Measurements from ENCODE around the gene NDUFB11. TPM values are rescaled to one million over a fixed set of nuclear protein-coding genes. Genes with fewer than 3 reads are reported as not detected.

The NDUFB11 gene
- total RNA-seq, result 32.1 and 48.4 TPM in 2 replicates

DNA sequence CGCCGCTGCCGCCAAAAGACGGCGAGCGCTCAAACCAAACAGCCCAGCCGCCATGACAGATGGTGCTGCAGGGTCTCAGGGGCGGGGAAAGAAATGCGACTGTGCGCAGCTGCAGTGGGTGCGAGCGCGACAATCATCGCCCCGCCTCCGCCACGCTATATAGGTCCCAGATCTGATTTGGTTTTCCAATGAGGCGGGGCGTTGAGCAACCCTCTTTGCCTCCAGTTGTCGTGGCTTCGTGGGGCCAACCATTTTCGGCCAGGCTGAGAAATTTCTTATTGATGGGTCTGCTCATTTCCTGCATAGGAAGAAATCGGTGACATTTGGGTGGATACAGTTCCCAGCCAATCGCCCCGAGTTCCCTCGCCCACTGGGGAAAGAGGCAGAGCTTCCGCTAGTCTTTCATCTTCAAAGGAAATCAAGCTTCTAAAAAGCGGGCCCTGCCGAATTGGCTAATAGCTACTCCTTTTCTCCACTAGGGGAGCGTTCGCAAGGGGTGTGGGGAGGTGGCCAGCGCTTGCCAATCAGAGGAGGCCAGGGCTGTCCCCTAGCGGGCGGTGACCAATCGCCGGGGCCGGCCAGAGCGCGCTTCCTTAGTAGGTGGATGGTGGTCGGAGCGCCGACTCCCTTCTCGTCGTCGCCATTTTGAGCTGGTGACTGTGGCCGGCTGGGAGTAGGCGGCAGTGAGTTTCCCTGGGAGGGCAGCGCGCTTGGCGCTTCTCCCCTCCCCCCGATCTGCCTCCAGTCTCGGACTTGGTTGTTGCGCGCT, at the start of gene NDUFB11, which contains the start of gene RBM10:
Gene NDUFB11 (minus strand): TSS at position 77 of the 769 bp plus-strand sequence. CDS start 23 bp downstream, at position 54.
Gene RBM10 (plus strand): TSS at position 596 of the 769 bp plus-strand sequence. CDS start 2,261 bp downstream, outside the sequence.
- Histone ChIP-seq H3K36me3 (ENCODE audit: control insufficient read depth, insufficient read depth, low read length) (peaks cover 1% of the 10 kb centered on the region), H3K27me3 (ENCODE audit: control insufficient read depth, insufficient read depth, low read length) (no peaks in the 10 kb centered on the region), H3K4me3 (ENCODE audit: low read depth, low read length) (peak within 1 kb of the TSS; percentile 76)
- no peak for FAIRE-seq
- peak; percentile 82 for DNase-seq (ENCODE audit: low read depth)
- TF ChIP-seq, protein P1, sequence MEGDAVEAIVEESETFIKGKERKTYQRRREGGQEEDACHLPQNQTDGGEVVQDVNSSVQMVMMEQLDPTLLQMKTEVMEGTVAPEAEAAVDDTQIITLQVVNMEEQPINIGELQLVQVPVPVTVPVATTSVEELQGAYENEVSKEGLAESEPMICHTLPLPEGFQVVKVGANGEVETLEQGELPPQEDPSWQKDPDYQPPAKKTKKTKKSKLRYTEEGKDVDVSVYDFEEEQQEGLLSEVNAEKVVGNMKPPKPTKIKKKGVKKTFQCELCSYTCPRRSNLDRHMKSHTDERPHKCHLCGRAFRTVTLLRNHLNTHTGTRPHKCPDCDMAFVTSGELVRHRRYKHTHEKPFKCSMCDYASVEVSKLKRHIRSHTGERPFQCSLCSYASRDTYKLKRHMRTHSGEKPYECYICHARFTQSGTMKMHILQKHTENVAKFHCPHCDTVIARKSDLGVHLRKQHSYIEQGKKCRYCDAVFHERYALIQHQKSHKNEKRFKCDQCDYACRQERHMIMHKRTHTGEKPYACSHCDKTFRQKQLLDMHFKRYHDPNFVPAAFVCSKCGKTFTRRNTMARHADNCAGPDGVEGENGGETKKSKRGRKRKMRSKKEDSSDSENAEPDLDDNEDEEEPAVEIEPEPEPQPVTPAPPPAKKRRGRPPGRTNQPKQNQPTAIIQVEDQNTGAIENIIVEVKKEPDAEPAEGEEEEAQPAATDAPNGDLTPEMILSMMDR (IDR thresholded peaks at IDR 0.05; ENCODE audit: insufficient read depth, low read length, severe bottlenecking), result peak; percentile 67

GRCh38 chrX:47193475-47194193, 49.1 kb upstream of the NDUFB11 start, which contains the start of gene UBA1:
UBA1 (plus strand) TSS chrX:47193829; CDS start chrX:47198803, 4,974 bp downstream.
- Histone ChIP-seq H3K27me3 (ENCODE audit: control insufficient read depth, insufficient read depth, low read length) (no peaks in the 10 kb centered on the region), H3K36me3 (ENCODE audit: control insufficient read depth, insufficient read depth, low read length) (peaks cover 5% of the 10 kb centered on the region), H3K4me3 (ENCODE audit: low read depth, low read length) (peak within 1 kb of the TSS; percentile 79)
- DNase-seq (ENCODE audit: low read depth) (peak; percentile 88), FAIRE-seq (peak; percentile 72)
- TF ChIP-seq, protein P1 (IDR thresholded peaks at IDR 0.05; ENCODE audit: insufficient read depth, low read length, severe bottlenecking), result peak; percentile 45

- Histone ChIP-seq H3K27me3 (ENCODE audit: control insufficient read depth, insufficient read depth, low read length) (no peaks in the 10 kb centered on the region), H3K36me3 (ENCODE audit: control insufficient read depth, insufficient read depth, low read length) (peaks cover 2% of the 10 kb centered on the region), H3K4me3 (ENCODE audit: low read depth, low read length) (peak overlapping the region; percentile 55)
- TF ChIP-seq, protein P1 (IDR thresholded peaks at IDR 0.05; ENCODE audit: insufficient read depth, low read length, severe bottlenecking), result no peak
- DNase-seq (ENCODE audit: low read depth) (no peak), FAIRE-seq (no peak)
Observed at GRCh38 chrX:47191806-47192401, 47.4 kb upstream of the NDUFB11 start.

GRCh38 chrX:47191331-47191730, 46.8 kb upstream of the NDUFB11 start:
- no peak for FAIRE-seq
- Histone ChIP-seq H3K27me3 (ENCODE audit: control insufficient read depth, insufficient read depth, low read length) (no peaks in the 10 kb centered on the region), H3K4me3 (ENCODE audit: low read depth, low read length) (peak overlapping the region; percentile 55), H3K36me3 (ENCODE audit: control insufficient read depth, insufficient read depth, low read length) (no peaks in the 10 kb centered on the region)
- TF ChIP-seq, protein P1 (IDR thresholded peaks at IDR 0.05; ENCODE audit: insufficient read depth, low read length, severe bottlenecking), result no peak
- DNase-seq (ENCODE audit: low read depth), result peak; percentile 63

- DNase-seq (ENCODE audit: low read depth) (peak; percentile 78), FAIRE-seq (no peak)
- no peaks in the 10 kb centered on the region for H3K36me3 ChIP-seq (ENCODE audit: control insufficient read depth, insufficient read depth, low read length)
- peak overlapping the region; percentile 55 for H3K4me3 ChIP-seq (ENCODE audit: low read depth, low read length)
- H3K27me3 ChIP-seq (ENCODE audit: control insufficient read depth, insufficient read depth, low read length), result no peaks in the 10 kb centered on the region
- TF ChIP-seq, protein P1 (IDR thresholded peaks at IDR 0.05; ENCODE audit: insufficient read depth, low read length, severe bottlenecking), result no peak
Observed at GRCh38 chrX:47190445-47191269, 46.2 kb upstream of the NDUFB11 start.
